HG03039 (cell line): Measurements from ENCODE around the gene L3MBTL1.

Source experiments
- ATAC-seq: cut with Tn5 transposase; IDR thresholded peaks from one replicate; pipeline ENCODE4 v1.9.1; 2021; ENCODE audit warnings: mild to moderate bottlenecking, moderate library complexity; ENCODE audit not compliant: unreplicated experiment

The L3MBTL1 gene

GRCh38 chr20:43558412-43559146, 51.1 kb downstream of the L3MBTL1 start, which contains the start of gene SGK2:
Gene SGK2, plus strand, starts transcription at chr20:43559027. Its CDS starts 7,469 bp downstream, at chr20:43566496.
- no peak for ATAC-seq

- ATAC-seq: no peak
Observed at GRCh38 chr20:43559147-43559987, 51.9 kb downstream of the L3MBTL1 start.

GRCh38 chr20:43560974-43561373, 53.5 kb downstream of the L3MBTL1 start:
- ATAC-seq: no peak

- no peak for ATAC-seq
Observed at GRCh38 chr20:43563429-43563828, 55.9 kb downstream of the L3MBTL1 start.

- ATAC-seq: no peak
Observed at GRCh38 chr20:43563991-43564390, 56.5 kb downstream of the L3MBTL1 start.

GRCh38 chr20:43564455-43564854, 57.0 kb downstream of the L3MBTL1 start:
- no peak for ATAC-seq

GRCh38 chr20:43564993-43565757, 57.7 kb downstream of the L3MBTL1 start:
- ATAC-seq: no peak

GRCh38 chr20:43565758-43566104, 58.2 kb downstream of the L3MBTL1 start:
- ATAC-seq: no peak

GRCh38 chr20:43567477-43567876, 60.0 kb downstream of the L3MBTL1 start:
- ATAC-seq: no peak

- no peak for ATAC-seq
Observed at GRCh38 chr20:43568706-43569105, 61.2 kb downstream of the L3MBTL1 start.

- no peak for ATAC-seq
Observed at GRCh38 chr20:43569282-43569681, 61.8 kb downstream of the L3MBTL1 start.

- ATAC-seq: no peak
Observed at GRCh38 chr20:43570496-43570895, 63.0 kb downstream of the L3MBTL1 start.

GRCh38 chr20:43571310-43571709, 63.8 kb downstream of the L3MBTL1 start:
- no peak for ATAC-seq

GRCh38 chr20:43571771-43572170, 64.3 kb downstream of the L3MBTL1 start:
- ATAC-seq: no peak

GRCh38 chr20:43572891-43573290, 65.4 kb downstream of the L3MBTL1 start:
- ATAC-seq: no peak

- no peak for ATAC-seq
Observed at GRCh38 chr20:43576108-43576507, 68.6 kb downstream of the L3MBTL1 start.

GRCh38 chr20:43579861-43580793, 72.6 kb downstream of the L3MBTL1 start:
- ATAC-seq: no peak

GRCh38 chr20:43583133-43583864, 75.8 kb downstream of the L3MBTL1 start:
- no peak for ATAC-seq

- no peak for ATAC-seq
Observed at GRCh38 chr20:43583982-43584432, 76.5 kb downstream of the L3MBTL1 start.
